Measurements from ENCODE around the gene HSPA8. TPM values are rescaled to one million over a fixed set of nuclear protein-coding genes. Genes with fewer than 3 reads are reported as not detected.

Gene HSPA8
- 1,609 and 2,203 TPM in 2 replicates for total RNA-seq

GRCh38 chr11:123061403-123062157, at the start of gene HSPA8:
TSS of gene HSPA8 (minus strand) at chr11:123062136. CDS start at chr11:123061324, 812 bp downstream.

Other genes starting within 250 kb of the HSPA8 start
- not detected in 2 replicates for gene CRTAM, start 223.6 kb downstream of the HSPA8 start, total RNA-seq
- 0.63 and 0.81 TPM in 2 replicates for gene JHY, start 179.4 kb downstream of the HSPA8 start, total RNA-seq
- not detected in 2 replicates for gene BSX, start 80.3 kb downstream of the HSPA8 start, total RNA-seq
- 0.06 and 0.32 TPM in 2 replicates for gene CLMP, start 133.1 kb upstream of the HSPA8 start, total RNA-seq